ENCODE data around the gene KRTAP17-1. TPM values are rescaled to one million over a fixed set of nuclear protein-coding genes. Genes with fewer than 3 reads are reported as not detected.

The KRTAP17-1 gene
- total RNA-seq, 1 donor: not detected

DNA sequence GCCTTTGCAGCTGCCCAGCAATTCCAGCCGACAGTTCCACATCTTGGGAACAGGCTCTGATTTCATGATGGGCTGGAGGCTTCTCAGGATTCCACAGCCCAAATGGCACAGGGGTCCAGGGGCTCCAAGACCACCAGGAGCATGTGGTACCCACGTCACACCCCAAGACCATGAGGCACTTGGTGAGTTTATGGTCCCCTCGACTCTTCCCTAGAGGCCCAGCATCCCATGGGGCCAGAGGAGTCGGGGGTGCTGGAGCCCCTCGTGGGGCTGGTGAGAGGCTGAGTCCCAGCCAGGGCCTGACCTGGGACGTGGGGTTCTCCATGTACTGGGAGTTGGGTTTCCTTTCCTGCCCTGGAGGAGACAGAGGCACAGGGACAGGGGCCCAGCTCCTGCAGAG is 10.1 kb upstream of the KRTAP17-1 start:
- no peak for DNase-seq (ENCODE audit: low read depth)
- TF ChIP-seq, protein P1, sequence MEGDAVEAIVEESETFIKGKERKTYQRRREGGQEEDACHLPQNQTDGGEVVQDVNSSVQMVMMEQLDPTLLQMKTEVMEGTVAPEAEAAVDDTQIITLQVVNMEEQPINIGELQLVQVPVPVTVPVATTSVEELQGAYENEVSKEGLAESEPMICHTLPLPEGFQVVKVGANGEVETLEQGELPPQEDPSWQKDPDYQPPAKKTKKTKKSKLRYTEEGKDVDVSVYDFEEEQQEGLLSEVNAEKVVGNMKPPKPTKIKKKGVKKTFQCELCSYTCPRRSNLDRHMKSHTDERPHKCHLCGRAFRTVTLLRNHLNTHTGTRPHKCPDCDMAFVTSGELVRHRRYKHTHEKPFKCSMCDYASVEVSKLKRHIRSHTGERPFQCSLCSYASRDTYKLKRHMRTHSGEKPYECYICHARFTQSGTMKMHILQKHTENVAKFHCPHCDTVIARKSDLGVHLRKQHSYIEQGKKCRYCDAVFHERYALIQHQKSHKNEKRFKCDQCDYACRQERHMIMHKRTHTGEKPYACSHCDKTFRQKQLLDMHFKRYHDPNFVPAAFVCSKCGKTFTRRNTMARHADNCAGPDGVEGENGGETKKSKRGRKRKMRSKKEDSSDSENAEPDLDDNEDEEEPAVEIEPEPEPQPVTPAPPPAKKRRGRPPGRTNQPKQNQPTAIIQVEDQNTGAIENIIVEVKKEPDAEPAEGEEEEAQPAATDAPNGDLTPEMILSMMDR (IDR thresholded peaks at IDR 0.05; ENCODE audit: insufficient read depth, low read depth, low read length): no peak
- H3K4me3 ChIP-seq (ENCODE audit: low read depth, low read length): no peak overlapping the region

DNA sequence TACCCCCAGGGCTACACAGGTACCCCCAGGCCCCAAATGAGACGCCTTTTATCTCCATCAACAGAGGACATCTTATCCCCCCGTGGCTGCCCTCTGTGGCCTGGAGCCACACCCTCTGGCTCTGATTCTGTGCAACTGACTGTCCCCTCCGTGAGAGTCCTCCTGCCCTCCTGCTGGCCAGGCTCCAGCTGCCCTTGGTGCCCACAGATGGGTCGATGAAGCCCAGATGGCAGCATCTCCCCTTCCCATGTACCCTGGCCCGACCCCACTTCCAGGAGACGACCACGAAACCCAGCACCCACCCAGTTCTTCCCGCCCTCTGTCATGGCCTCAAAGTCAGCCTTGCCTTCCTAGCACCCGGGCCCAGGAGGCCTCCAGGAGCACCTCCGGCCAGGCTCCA is 9.6 kb upstream of the KRTAP17-1 start:
- DNase-seq (ENCODE audit: low read depth): no peak
- TF ChIP-seq, protein P1 (IDR thresholded peaks at IDR 0.05; ENCODE audit: insufficient read depth, low read depth, low read length): no peak
- H3K4me3 ChIP-seq (ENCODE audit: low read depth, low read length): no peak overlapping the region

DNA sequence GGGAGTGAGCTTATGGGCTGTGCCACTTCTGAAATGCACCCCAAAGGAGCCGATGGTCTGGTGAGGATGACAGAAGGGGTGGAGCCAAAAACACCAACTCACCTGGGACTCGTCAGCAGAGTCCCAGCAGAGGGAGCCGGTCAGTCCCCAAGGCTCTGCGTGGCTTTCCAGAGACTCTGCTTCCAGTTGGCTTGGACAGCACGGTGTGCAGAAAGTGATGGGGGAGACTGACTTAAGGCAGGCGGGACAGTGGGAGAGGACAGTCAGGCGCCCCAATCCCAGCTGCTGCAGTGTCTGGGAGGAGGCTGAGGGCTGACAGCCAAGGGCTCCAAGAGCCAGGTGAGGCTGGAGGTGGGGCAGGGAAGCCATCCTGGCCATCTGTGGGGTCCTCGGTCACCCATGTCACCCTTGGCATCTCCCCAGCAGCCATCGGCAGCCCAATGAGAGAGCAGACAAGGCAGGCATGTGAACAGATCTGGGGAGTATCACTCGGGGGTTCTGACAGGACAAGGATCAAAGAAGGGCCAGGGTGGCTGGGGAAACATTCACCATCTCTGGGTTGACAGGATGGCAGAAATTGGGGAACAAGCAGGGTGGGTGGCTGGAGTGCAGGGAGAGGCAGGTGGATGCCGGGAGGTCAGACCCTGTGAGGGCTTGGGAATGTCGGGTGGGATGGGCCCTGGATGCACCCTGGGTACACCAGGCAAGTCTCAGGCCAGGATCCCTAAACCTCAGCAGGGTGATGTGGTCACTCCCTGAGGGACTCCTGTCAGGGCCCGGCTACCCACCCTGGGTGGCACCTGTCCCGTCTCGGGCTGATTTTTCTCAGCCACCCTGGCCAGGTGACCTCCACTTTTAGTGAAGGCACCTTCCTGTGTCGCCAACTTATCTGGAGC is 8.9 kb upstream of the KRTAP17-1 start:
- H3K4me3 ChIP-seq (ENCODE audit: low read depth, low read length): no peak overlapping the region
- DNase-seq (ENCODE audit: low read depth): peak; percentile 12
- TF ChIP-seq, protein P1 (IDR thresholded peaks at IDR 0.05; ENCODE audit: insufficient read depth, low read depth, low read length): peak; percentile 32

DNA sequence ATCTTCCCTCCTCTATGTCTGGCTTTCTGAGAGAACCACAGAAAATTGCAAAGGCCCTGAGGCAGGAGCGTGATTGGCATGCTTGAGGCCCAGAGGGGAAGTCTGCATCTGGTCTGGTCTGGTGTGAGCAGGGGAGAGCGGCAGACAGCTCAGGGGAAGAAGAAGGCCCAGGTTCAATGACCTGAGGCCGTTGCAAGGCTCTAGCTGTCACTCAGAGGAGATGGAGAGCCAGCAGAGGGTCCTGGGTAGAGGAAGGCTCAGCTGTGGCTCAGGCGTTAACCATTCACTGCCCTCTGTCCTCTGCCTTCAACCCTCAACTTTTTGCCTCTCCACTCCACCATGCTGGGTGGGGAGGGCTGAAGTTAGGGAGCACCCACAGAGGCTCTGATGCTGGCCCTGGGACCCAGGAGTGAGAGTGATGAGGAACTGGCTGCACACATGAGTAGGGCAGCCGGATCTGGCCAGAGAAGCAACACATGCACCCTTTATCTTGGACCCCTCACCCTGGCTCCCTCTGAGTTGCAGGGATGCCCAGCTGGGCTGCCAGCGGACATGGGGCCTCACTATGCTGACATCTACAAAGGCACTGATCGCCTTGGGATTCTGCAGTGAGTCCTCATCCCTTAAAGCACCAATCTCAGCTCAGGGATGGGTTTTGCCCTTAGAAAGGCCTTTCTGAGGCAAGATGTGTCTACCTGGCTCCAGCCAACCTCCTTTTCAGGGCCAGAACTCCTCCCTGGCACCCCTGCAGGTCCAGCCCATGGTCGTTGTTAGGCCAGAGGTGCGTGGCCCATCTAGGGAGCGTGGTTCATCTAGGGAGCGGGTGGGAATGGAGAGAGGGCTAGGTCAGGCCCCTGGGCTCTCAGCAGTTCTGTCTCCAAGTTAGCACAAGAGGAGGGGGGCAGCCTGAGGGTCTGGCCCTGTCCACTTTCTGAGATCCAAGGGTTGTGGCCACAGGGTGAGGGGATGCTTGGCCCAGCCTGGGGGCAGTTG is 7.7 kb upstream of the KRTAP17-1 start:
- TF ChIP-seq, protein P1 (IDR thresholded peaks at IDR 0.05; ENCODE audit: insufficient read depth, low read depth, low read length): no peak
- H3K4me3 ChIP-seq (ENCODE audit: low read depth, low read length): no peak overlapping the region
- no peak for DNase-seq (ENCODE audit: low read depth)

DNA sequence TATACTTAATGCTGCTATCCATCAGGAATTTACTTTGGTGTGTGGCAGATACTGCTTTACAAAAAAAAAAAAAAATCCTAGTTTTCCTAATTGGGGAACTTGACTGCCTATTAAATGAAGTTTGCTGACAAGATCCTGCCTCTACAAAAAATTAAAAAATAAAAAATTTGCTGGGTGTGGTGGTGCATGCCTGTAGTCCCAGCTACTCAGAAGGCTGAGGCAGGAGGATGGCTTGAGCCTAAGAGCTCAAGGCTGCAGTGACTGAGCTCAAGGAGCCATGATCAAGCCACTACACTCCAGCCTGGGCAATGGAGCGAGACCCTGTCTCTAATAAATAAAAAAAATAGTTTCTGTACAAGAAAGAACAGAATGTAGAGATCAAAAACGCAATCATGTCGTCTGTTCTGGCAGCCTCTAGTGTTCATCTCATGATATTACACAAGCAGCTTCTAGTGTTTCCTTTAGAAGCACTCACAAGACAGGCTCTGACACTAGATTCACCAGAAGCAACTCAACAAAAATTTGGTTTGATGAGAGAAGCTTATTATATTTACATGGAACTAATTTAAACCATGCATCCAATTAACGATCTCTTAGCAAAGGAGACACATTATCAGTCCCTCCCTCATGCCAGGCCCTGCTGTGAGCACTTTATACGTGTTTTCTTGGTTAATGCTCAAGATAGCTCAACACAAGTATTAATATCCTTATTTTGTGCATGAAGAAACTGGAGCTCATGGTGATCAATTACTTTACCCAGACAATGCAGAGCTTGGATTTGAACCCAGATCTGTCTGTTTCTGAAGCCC is 6.8 kb upstream of the KRTAP17-1 start:
- peak; percentile 71 for DNase-seq (ENCODE audit: low read depth)
- no peak overlapping the region for H3K4me3 ChIP-seq (ENCODE audit: low read depth, low read length)
- TF ChIP-seq, protein P1 (IDR thresholded peaks at IDR 0.05; ENCODE audit: insufficient read depth, low read depth, low read length): peak; percentile 96

DNA sequence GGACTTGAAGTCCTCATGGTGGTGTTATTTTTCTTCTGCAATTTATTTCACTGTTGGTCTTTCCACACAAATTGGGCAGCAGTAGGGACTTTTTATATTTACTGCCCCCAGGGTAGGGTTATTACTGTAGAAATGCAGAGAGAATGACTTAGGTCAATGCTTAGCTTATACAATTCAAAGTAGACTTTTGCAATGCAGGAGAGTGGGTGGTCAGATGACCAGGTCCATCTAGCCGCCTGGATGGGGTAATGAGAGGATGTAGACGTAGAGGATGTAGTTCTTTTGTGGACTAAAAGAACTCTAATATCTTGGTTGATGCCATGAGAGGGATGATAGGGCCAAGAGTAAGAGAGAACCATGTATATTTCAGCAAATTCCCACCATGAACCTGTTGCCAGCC is 2.7 kb upstream of the KRTAP17-1 start:
- H3K4me3 ChIP-seq (ENCODE audit: low read depth, low read length): no peak overlapping the region
- DNase-seq (ENCODE audit: low read depth): no peak
- TF ChIP-seq, protein P1 (IDR thresholded peaks at IDR 0.05; ENCODE audit: insufficient read depth, low read depth, low read length): no peak

Measured in fibroblast of villous mesenchyme (primary cell).